K562 (cell line): ENCODE data around the gene CCDC9. TPM values are rescaled to one million over a fixed set of nuclear protein-coding genes. Genes with fewer than 3 reads are reported as not detected.

Experiments
- CC2D1A ChIP-seq: fragments of 450-650 bp; IDR thresholded peaks from 2 replicates; pipeline ENCODE4 v1.6.1; 2017; ENCODE audit warnings: mild to moderate bottlenecking
- CREB3L1 ChIP-seq: fragments of 450-650 bp; IDR thresholded peaks from 2 replicates; pipeline ENCODE4 v1.6.1; 2014; ENCODE audit warnings: low read depth, mild to moderate bottlenecking, moderate library complexity, borderline replicate concordance
- CREM ChIP-seq: IDR thresholded peaks from 2 replicates; pipeline ENCODE4 v1.6.1; 2014; ENCODE audit warnings: antibody characterized with exemption, low read depth
- EP400 ChIP-seq: fragments of 450-650 bp; IDR thresholded peaks from 2 replicates; pipeline ENCODE4 v1.6.1; 2017; ENCODE audit warnings: antibody characterized with exemption, mild to moderate bottlenecking, moderate library complexity
- ESRRB ChIP-seq: fragments of 250-450 bp; sonication (Bioruptor Pico); IDR thresholded peaks from 2 replicates; pipeline ENCODE4 v1.5.0; 2020; ENCODE audit warnings: mild to moderate bottlenecking, moderate library complexity, borderline replicate concordance
- KLF1 ChIP-seq: fragments of 450-650 bp; IDR thresholded peaks from 2 replicates; pipeline ENCODE4 v1.6.1; 2016; ENCODE audit warnings: missing genetic modification characterization, missing compliant biosample characterization
- LARP7 ChIP-seq: fragments of 450-650 bp; IDR thresholded peaks from 2 replicates; pipeline ENCODE4 v1.6.1; 2016
- MBD2 ChIP-seq: sonication (generic); IDR thresholded peaks from 2 replicates; pipeline ENCODE4 v1.6.1; 2016; ENCODE audit warnings: low read depth, borderline replicate concordance
- MCM3 ChIP-seq: fragments of 450-650 bp; IDR thresholded peaks from 2 replicates; pipeline ENCODE4 v1.6.1; 2016
- NEUROD1 ChIP-seq: fragments of 150-350 bp; IDR thresholded peaks from 2 replicates; pipeline ENCODE4 v1.6.1; 2014; ENCODE audit warnings: borderline replicate concordance, low read length, low read depth; ENCODE audit not compliant: partially characterized antibody
- PRMT5 ChIP-seq: sonication (generic); formaldehyde crosslinking; IDR thresholded peaks from 2 replicates; pipeline ENCODE4 v1.5.0; 2020; ENCODE audit warnings: missing genetic modification reagents
- SETDB1 ChIP-seq: IDR thresholded peaks from one replicate; pipeline ENCODE4 v1.6.1; 2012; ENCODE audit warnings: low read length, control low read depth, inconsistent platforms
- TRIM24 ChIP-seq, 2 experiments: fragments of 450-650 bp; IDR thresholded peaks; 2 replicates each; pipeline ENCODE4 v1.6.1; 2016
- ZFP91 ChIP-seq: sonication (generic); formaldehyde crosslinking; IDR thresholded peaks from 2 replicates; pipeline ENCODE4 v1.8.0; 2022; ENCODE audit warnings: mild to moderate bottlenecking, missing genetic modification reagents
- ZNF431 ChIP-seq: sonication (generic); formaldehyde crosslinking; IDR thresholded peaks from 2 replicates; pipeline ENCODE4 v1.8.0; 2022; ENCODE audit warnings: mild to moderate bottlenecking, missing genetic modification reagents
- ZNF655 ChIP-seq: fragments of 250-450 bp; sonication (Bioruptor Pico); IDR thresholded peaks from 2 replicates; pipeline ENCODE4 v1.5.0; 2021
- ZSCAN32 ChIP-seq: fragments of 450-650 bp; formaldehyde crosslinking; IDR thresholded peaks from 2 replicates; pipeline ENCODE4 v1.4.0; 2020; ENCODE audit warnings: mild to moderate bottlenecking, moderate library complexity
- polyA plus RNA-seq, 8 experiments: library from polyadenylated mRNA; depleted of rRNA in 4 of 8; stranded (reverse) in 5 of 8; unstranded in 3 of 8; fragments of >200 nt; fragmentation: Nextera tagmentation in 2 of 8; fragmentation: Illumina TruSeq in 1 of 8; extraction: Ambion mirVana in 2 of 8; extraction: Trizol in 1 of 8; gene quantifications; 2 replicates each; pipeline versions ENCODE4 v1.2.1 to v1.2.3, GENCODE V29; 2011 to 2014; ENCODE audit warnings: inconsistent platforms in 1 of 8, missing spikeins in 1 of 8
- total RNA-seq, 7 experiments: library from RNA; depleted of rRNA in 6 of 7; stranded (reverse); fragments of >200 nt in 6 of 7; fragmentation: Illumina TruSeq in 2 of 7; extraction: Trizol in 2 of 7; gene quantifications; 2 replicates each; pipeline versions ENCODE4 v1.2.1 to v1.2.3, GENCODE V29; 2011 to 2021; ENCODE audit warnings: low replicate concordance in 1 of 7
- TF ChIP-seq, protein P1 (sequence below): fragments of 450-650 bp; IDR thresholded peaks from 2 replicates; pipeline ENCODE4 v1.6.1; 2016
- TF ChIP-seq, protein P2 (sequence below): fragments of 250-450 bp; sonication (Bioruptor Pico); IDR thresholded peaks from 2 replicates; pipeline ENCODE4 v1.4.0; 2020; ENCODE audit warnings: mild to moderate bottlenecking, moderate library complexity

Gene CCDC9
- total and polyA plus RNA-seq, 9 of the 15 experiments (the other 6 are each of a cell fraction or from before 2014, with no cell fraction given): 0.23 to 38.6 (median 8.4) TPM

- TF ChIP-seq CREM (peak; percentile 92), CREB3L1 (no peak), ZFP91 (CRISPR knock-in tag) (0 out of 2 replicates have a peak, but pooled peaks have one; percentile 76), PRMT5 (CRISPR knock-in tag) (no peak), LARP7 (no peak), TRIM24 (IDR thresholded peaks at IDR 0.05) (no peak), ZSCAN32 (no peak), ESRRB (CRISPR knock-in tag) (no peak), NEUROD1 (no peak), EP400 (peak; percentile 22; the same call in 1 of the 2 replicates), MCM3 (no peak), MBD2 (no peak), CC2D1A (peak; percentile 61; the same call in 1 of the 2 replicates), ZNF431 (CRISPR knock-in tag) (no peak), ZNF655 (CRISPR knock-in tag) (no peak), KLF1 (no peak), SETDB1 (no peak)
- TF ChIP-seq, protein P1, sequence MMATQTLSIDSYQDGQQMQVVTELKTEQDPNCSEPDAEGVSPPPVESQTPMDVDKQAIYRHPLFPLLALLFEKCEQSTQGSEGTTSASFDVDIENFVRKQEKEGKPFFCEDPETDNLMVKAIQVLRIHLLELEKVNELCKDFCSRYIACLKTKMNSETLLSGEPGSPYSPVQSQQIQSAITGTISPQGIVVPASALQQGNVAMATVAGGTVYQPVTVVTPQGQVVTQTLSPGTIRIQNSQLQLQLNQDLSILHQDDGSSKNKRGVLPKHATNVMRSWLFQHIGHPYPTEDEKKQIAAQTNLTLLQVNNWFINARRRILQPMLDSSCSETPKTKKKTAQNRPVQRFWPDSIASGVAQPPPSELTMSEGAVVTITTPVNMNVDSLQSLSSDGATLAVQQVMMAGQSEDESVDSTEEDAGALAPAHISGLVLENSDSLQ: no peak
- TF ChIP-seq, protein P2, sequence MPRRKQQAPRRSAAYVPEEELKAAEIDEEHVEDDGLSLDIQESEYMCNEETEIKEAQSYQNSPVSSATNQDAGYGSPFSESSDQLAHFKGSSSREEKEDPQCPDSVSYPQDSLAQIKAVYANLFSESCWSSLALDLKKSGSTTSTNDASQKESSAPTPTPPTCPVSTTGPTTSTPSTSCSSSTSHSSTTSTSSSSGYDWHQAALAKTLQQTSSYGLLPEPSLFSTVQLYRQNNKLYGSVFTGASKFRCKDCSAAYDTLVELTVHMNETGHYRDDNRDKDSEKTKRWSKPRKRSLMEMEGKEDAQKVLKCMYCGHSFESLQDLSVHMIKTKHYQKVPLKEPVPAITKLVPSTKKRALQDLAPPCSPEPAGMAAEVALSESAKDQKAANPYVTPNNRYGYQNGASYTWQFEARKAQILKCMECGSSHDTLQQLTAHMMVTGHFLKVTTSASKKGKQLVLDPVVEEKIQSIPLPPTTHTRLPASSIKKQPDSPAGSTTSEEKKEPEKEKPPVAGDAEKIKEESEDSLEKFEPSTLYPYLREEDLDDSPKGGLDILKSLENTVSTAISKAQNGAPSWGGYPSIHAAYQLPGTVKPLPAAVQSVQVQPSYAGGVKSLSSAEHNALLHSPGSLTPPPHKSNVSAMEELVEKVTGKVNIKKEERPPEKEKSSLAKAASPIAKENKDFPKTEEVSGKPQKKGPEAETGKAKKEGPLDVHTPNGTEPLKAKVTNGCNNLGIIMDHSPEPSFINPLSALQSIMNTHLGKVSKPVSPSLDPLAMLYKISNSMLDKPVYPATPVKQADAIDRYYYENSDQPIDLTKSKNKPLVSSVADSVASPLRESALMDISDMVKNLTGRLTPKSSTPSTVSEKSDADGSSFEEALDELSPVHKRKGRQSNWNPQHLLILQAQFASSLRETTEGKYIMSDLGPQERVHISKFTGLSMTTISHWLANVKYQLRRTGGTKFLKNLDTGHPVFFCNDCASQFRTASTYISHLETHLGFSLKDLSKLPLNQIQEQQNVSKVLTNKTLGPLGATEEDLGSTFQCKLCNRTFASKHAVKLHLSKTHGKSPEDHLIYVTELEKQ (CRISPR knock-in tag): no peak
Measured at GRCh38 chr19:47296036-47296435, 39.7 kb downstream of the CCDC9 start (continued).
